COLO829 (cell line): ENCODE data around the gene CIAO2A.
A peak's percentile ranks its signal among the peaks of the same experiment; 100 is the strongest.
"Not testable (repeated sequence)": the region's sequence is repeated elsewhere in the genome, so short reads cannot be mapped to it uniquely, and the experiment has no call there.

ENCODE experiments used
- DNase-seq: peaks from one replicate; pipeline ENCODE4 v3.0.0; 2012; ENCODE audit warnings: low spot score

The CIAO2A gene

GRCh38 chr15:64070965-64071851, 22.4 kb downstream of the CIAO2A start:
- DNase-seq: peak; percentile 66

- no peak for DNase-seq
These were observed 23.5 kb downstream of the CIAO2A start for GRCh38 chr15:64070106-64070505.

GRCh38 chr15:64068133-64068532, 25.5 kb downstream of the CIAO2A start:
- no peak for DNase-seq

GRCh38 chr15:64067564-64068030, 26.0 kb downstream of the CIAO2A start:
- peak; percentile 45 for DNase-seq

GRCh38 chr15:64066451-64066850, 27.2 kb downstream of the CIAO2A start:
- no peak for DNase-seq

- no peak for DNase-seq
These were observed 32.9 kb downstream of the CIAO2A start for GRCh38 chr15:64060716-64061115.

- DNase-seq: not testable (repeated sequence)
These were observed 34.5 kb downstream of the CIAO2A start for GRCh38 chr15:64059104-64059503.

GRCh38 chr15:64058279-64058678, 35.4 kb downstream of the CIAO2A start:
- no peak for DNase-seq

- not testable (repeated sequence) for DNase-seq
These were observed 40.0 kb downstream of the CIAO2A start for GRCh38 chr15:64053674-64054073.

- DNase-seq: no peak
These were observed 40.6 kb downstream of the CIAO2A start for GRCh38 chr15:64052925-64053491.

GRCh38 chr15:64051407-64052259, 42.0 kb downstream of the CIAO2A start:
- DNase-seq: no peak

- DNase-seq: no peak
These were observed 42.6 kb downstream of the CIAO2A start for GRCh38 chr15:64051093-64051402.

- DNase-seq: no peak
These were observed 43.2 kb downstream of the CIAO2A start for GRCh38 chr15:64050281-64051092.

GRCh38 chr15:64048781-64049460, 44.7 kb downstream of the CIAO2A start:
- DNase-seq: no peak

GRCh38 chr15:64046421-64047153, 47.1 kb downstream of the CIAO2A start, which contains the start of gene DAPK2:
Gene DAPK2 (minus strand): TSS chr15:64046485. CDS start chr15:64040261, 6,224 bp downstream.
- peak; percentile 30 for DNase-seq

GRCh38 chr15:64045774-64046420, 47.7 kb downstream of the CIAO2A start:
- DNase-seq: no peak

- no peak for DNase-seq
These were observed 48.6 kb downstream of the CIAO2A start for GRCh38 chr15:64045101-64045435.

- DNase-seq: no peak
These were observed 49.1 kb downstream of the CIAO2A start for GRCh38 chr15:64044300-64045100.
